WI38 (cell line): ENCODE results near the gene FOXN3.

Experiments
- H3K4me3 ChIP-seq: 2 replicates; pipeline ENCODE4 v1.5.1; 2011; ENCODE audit warnings: low read depth, mild to moderate bottlenecking, control low read depth, low read length
- CTCF ChIP-seq: IDR thresholded peaks from 2 replicates; pipeline ENCODE4 v1.5.1; 2012; ENCODE audit warnings: low read depth, mild to moderate bottlenecking, control low read depth, low read length

FOXN3 gene

GRCh38 chr14:89276424-89276975, 140.5 kb downstream of the FOXN3 start:
- H3K4me3 ChIP-seq, result no peak overlapping the region
- TF ChIP-seq CTCF, result no peak

- no peak overlapping the region for H3K4me3 ChIP-seq
- no peak for TF ChIP-seq CTCF
Measured at GRCh38 chr14:89270439-89271227, 146.4 kb downstream of the FOXN3 start.

GRCh38 chr14:89269404-89269803, 147.6 kb downstream of the FOXN3 start:
- H3K4me3 ChIP-seq, result no peak overlapping the region
- TF ChIP-seq CTCF, result no peak

GRCh38 chr14:89268514-89268913, 148.5 kb downstream of the FOXN3 start:
- H3K4me3 ChIP-seq, result no peak overlapping the region
- no peak for TF ChIP-seq CTCF

GRCh38 chr14:89267656-89268055, 149.4 kb downstream of the FOXN3 start:
- no peak overlapping the region for H3K4me3 ChIP-seq
- no peak for TF ChIP-seq CTCF

- no peak for TF ChIP-seq CTCF
- H3K4me3 ChIP-seq, result no peak overlapping the region
Measured at GRCh38 chr14:89267163-89267562, 149.9 kb downstream of the FOXN3 start.

- no peak for TF ChIP-seq CTCF
Measured at GRCh38 chr14:89266754-89267153, 150.3 kb downstream of the FOXN3 start.

More at GRCh38 chr14:89266754-89267153, 150.3 kb downstream of the FOXN3 start:
- H3K4me3 ChIP-seq, result no peak overlapping the region
